ENCODE data around the gene INAVA. TPM values are rescaled to one million over a fixed set of nuclear protein-coding genes. Genes with fewer than 3 reads are reported as not detected.

INAVA gene
- total and polyA plus RNA-seq, 3 experiments from 2014 or later = 0.09 to 0.37 (median 0.24) TPM

DNA sequence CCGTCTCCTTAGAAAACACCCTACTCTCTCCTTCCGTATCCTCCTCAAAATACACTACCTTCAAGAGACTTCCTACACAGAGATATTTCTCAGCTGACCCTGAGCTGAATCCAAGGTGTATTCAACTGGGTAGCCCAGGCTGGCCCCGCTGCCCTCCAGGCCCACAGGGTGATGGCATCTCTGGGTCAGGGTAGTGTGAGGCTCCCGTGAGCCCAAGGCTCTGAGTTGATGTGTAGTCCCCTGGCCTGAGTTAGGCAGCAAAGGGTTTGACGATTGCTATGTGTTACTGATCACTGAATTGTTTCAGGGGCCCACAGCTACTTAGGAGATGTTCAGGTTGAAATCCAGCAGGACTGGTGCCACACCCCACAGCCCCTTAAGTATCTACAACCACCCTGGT lies 6.7 kb downstream of the INAVA start:
- DNase-seq = no peak
- Mint-ChIP-seq H3K4me3 (no peak overlapping the region), H3K27me3 (peaks cover 3 to 6% of the 10 kb centered on the region in 2 donors), H3K4me1 (peaks cover 12 to 28% (median 12%) of the 10 kb centered on the region in 3 donors), H3K36me3 (no peaks in the 10 kb centered on the region), H3K9me3 (no peaks in the 10 kb centered on the region), H3K27ac (no peak overlapping the region)
- Histone ChIP-seq H3K27me3 (ENCODE audit: insufficient read depth, low read length, poor library complexity, severe bottlenecking) (no peaks in the 10 kb centered on the region), H3K9me3 (ENCODE audit: low read length) (no peaks in the 10 kb centered on the region), H3K36me3 (ENCODE audit: insufficient read depth, low read length) (no peaks in the 10 kb centered on the region), H3K27ac (ENCODE audit: low read depth, low read length) (no peak overlapping the region), H3K4me3 (ENCODE audit: low read length) (no peak overlapping the region), H3K4me1 (ENCODE audit: insufficient read depth, low read length) (peaks cover 14% of the 10 kb centered on the region)
- CTCF ChIA-PET = interaction anchor here (1.0 kb wide), 1 partner anchor 79 kb away, joined by 3 read pairs; no protein-coding TSS in a partner anchor
- POLR2A ChIA-PET = interaction anchor here (0.5 kb wide), 1 partner anchor 294 kb away, joined by 3 read pairs; no protein-coding TSS in a partner anchor

- Histone ChIP-seq H3K9me3 (ENCODE audit: low read length) (no peaks in the 10 kb centered on the region), H3K36me3 (ENCODE audit: insufficient read depth, low read length) (no peaks in the 10 kb centered on the region), H3K27ac (ENCODE audit: low read depth, low read length) (no peak overlapping the region), H3K4me1 (ENCODE audit: insufficient read depth, low read length) (peaks cover 14% of the 10 kb centered on the region), H3K4me3 (ENCODE audit: low read length) (no peak overlapping the region), H3K27me3 (ENCODE audit: insufficient read depth, low read length, poor library complexity, severe bottlenecking) (no peaks in the 10 kb centered on the region)
- Mint-ChIP-seq H3K4me1 (peaks cover 13 to 34% (median 15%) of the 10 kb centered on the region in 3 donors), H3K4me3 (no peak overlapping the region), H3K27ac (peak overlapping the region in 1 of 8 donors; percentile 54), H3K27me3 (peaks cover 3 to 6% of the 10 kb centered on the region in 2 donors), H3K36me3 (no peaks in the 10 kb centered on the region), H3K9me3 (no peaks in the 10 kb centered on the region)
- POLR2A ChIA-PET = no interaction called here
- no peak for DNase-seq
- CTCF ChIA-PET = interaction anchor here (1.0 kb wide), 1 partner anchor 78 kb away, joined by 3 read pairs; no protein-coding TSS in a partner anchor
Observed at GRCh38 chr1:200901796-200902444, 7.2 kb downstream of the INAVA start.

- H3K4me3 Mint-ChIP-seq = no peak overlapping the region
- ChIA-PET POLR2A (interaction anchor here (0.7 to 1.3 kb wide), 2 partner anchors 16 to 957 kb away, joined by 3 to 9 read pairs; no protein-coding TSS in a partner anchor), CTCF (interaction anchor here (0.6 to 1.0 kb wide), 2 partner anchors 13 to 76 kb away, joined by 3 read pairs; no protein-coding TSS in a partner anchor)
- no peaks in the 10 kb centered on the region for H3K9me3 Mint-ChIP-seq
- no peak overlapping the region for H3K27ac ChIP-seq (ENCODE audit: low read depth, low read length)
- peak overlapping the region in 1 of 8 donors; percentile 79 for H3K27ac Mint-ChIP-seq
- peaks cover 9 to 11% of the 10 kb centered on the region in 2 donors for H3K27me3 Mint-ChIP-seq
- H3K36me3 ChIP-seq (ENCODE audit: insufficient read depth, low read length) = no peaks in the 10 kb centered on the region
- peaks cover 16 to 44% (median 25%) of the 10 kb centered on the region in 3 donors for H3K4me1 Mint-ChIP-seq
- H3K4me1 ChIP-seq (ENCODE audit: insufficient read depth, low read length) = peaks cover 14% of the 10 kb centered on the region
- no peaks in the 10 kb centered on the region for H3K27me3 ChIP-seq (ENCODE audit: insufficient read depth, low read length, poor library complexity, severe bottlenecking)
- peak in 1 of 5 donors; percentile 60 for DNase-seq
- H3K36me3 Mint-ChIP-seq = no peaks in the 10 kb centered on the region
- H3K9me3 ChIP-seq (ENCODE audit: low read length) = no peaks in the 10 kb centered on the region
- H3K4me3 ChIP-seq (ENCODE audit: low read length) = no peak overlapping the region
Observed at GRCh38 chr1:200903793-200904192, 9.1 kb downstream of the INAVA start.

- ChIA-PET CTCF (interaction anchor here (1.0 to 1.4 kb wide), 2 partner anchors 14 to 67 kb away, joined by 3 read pairs; no protein-coding TSS in a partner anchor), POLR2A (interaction anchor here (1.3 kb wide), 1 partner anchor 17 kb away, joined by 3 read pairs; no protein-coding TSS in a partner anchor)
- Histone ChIP-seq H3K27me3 (ENCODE audit: insufficient read depth, low read length, poor library complexity, severe bottlenecking) (no peaks in the 10 kb centered on the region), H3K27ac (ENCODE audit: low read depth, low read length) (no peak overlapping the region), H3K9me3 (ENCODE audit: low read length) (no peaks in the 10 kb centered on the region), H3K36me3 (ENCODE audit: insufficient read depth, low read length) (no peaks in the 10 kb centered on the region), H3K4me3 (ENCODE audit: low read length) (no peak overlapping the region), H3K4me1 (ENCODE audit: insufficient read depth, low read length) (peaks cover 14% of the 10 kb centered on the region)
- Mint-ChIP-seq H3K27me3 (peaks cover 9 to 11% of the 10 kb centered on the region in 2 donors), H3K27ac (peak overlapping the region in 2 of 8 donors; percentile 49 to 51), H3K4me1 (peaks cover 16 to 44% (median 25%) of the 10 kb centered on the region in 3 donors), H3K4me3 (no peak overlapping the region), H3K9me3 (no peaks in the 10 kb centered on the region), H3K36me3 (no peaks in the 10 kb centered on the region)
- no peak for DNase-seq
Observed at GRCh38 chr1:200904772-200905171, 10.1 kb downstream of the INAVA start.

DNA sequence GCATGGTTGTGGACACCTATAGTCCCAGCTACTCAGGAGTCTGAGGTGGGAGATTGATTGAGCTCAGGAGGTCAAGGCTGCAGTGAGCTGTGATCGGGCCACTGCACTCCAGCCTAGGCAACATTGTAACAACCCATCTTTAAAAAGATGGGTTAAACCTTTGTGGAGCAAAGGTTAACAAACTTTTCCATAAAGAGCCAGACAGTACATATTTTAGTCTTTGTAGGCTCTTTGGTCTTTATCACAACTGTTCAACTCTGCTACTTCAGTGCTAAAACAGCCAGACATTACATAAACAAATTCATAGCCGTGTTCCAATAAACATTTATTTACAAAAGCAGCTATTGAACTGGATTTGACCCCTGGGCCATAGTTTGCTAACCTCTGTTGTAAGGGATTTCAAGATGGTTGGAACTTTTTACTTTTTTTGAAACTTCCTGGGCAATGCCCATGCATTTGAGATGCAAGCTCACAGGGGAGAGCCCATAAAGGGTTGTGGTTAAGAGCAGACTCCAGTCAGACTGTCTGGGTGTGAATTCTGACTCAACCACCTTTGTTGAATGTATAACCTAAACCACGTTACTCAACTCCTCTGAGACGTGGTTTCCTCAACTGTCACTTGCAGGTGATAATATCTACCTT lies 10.8 kb downstream of the INAVA start:
- ChIA-PET CTCF (interaction anchor here (1.0 to 1.4 kb wide), 2 partner anchors 18 to 68 kb away, joined by 3 read pairs; no protein-coding TSS in a partner anchor), POLR2A (interaction anchor here (1.1 kb wide), 1 partner anchor 17 kb away, joined by 5 read pairs; no protein-coding TSS in a partner anchor)
- Mint-ChIP-seq H3K4me3 (peak overlapping the region in 2 of 7 donors; percentile 11 to 57), H3K36me3 (no peaks in the 10 kb centered on the region), H3K27me3 (peaks cover 10 to 11% of the 10 kb centered on the region in 2 donors), H3K4me1 (peaks cover 16 to 44% (median 25%) of the 10 kb centered on the region in 3 donors), H3K27ac (peak overlapping the region in 7 of 8 donors; percentile 17 to 89 (median 63)), H3K9me3 (no peaks in the 10 kb centered on the region)
- Histone ChIP-seq H3K4me3 (ENCODE audit: low read length) (no peak overlapping the region), H3K36me3 (ENCODE audit: insufficient read depth, low read length) (no peaks in the 10 kb centered on the region), H3K4me1 (ENCODE audit: insufficient read depth, low read length) (peaks cover 14% of the 10 kb centered on the region), H3K27ac (ENCODE audit: low read depth, low read length) (no peak overlapping the region), H3K27me3 (ENCODE audit: insufficient read depth, low read length, poor library complexity, severe bottlenecking) (no peaks in the 10 kb centered on the region), H3K9me3 (ENCODE audit: low read length) (no peaks in the 10 kb centered on the region)
- peak in 4 of 5 donors; percentile 18 to 76 (median 54) for DNase-seq

DNA sequence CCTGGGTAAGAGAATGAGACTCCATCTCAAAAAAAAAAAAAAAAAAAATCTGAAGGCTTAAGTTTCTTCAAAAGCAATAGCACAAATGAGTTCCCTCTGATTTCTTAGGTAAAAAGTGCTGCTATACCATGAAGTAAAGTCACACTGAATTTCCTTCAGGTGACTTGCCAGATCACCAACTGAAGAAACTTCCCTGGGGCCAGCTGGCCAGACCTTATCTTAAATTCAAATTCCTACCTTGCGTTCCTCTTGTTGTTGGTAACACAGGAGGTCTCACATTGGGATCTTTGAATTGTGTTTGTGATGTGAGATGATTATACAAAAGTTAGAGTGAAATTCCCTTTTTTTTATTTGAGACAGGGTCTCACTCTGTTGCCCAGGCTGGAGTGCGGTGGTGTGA lies 11.8 kb downstream of the INAVA start:
- no peak overlapping the region for H3K27ac ChIP-seq (ENCODE audit: low read depth, low read length)
- H3K36me3 ChIP-seq (ENCODE audit: insufficient read depth, low read length) = no peaks in the 10 kb centered on the region
- H3K36me3 Mint-ChIP-seq = no peaks in the 10 kb centered on the region
- no peak overlapping the region for H3K4me3 Mint-ChIP-seq
- no peaks in the 10 kb centered on the region for H3K9me3 ChIP-seq (ENCODE audit: low read length)
- no peaks in the 10 kb centered on the region for H3K27me3 ChIP-seq (ENCODE audit: insufficient read depth, low read length, poor library complexity, severe bottlenecking)
- CTCF ChIA-PET = no interaction called here
- peaks cover 16 to 44% (median 25%) of the 10 kb centered on the region in 3 donors for H3K4me1 Mint-ChIP-seq
- no peak for DNase-seq
- peaks cover 14% of the 10 kb centered on the region for H3K4me1 ChIP-seq (ENCODE audit: insufficient read depth, low read length)
- H3K27ac Mint-ChIP-seq = peak overlapping the region in 1 of 8 donors; percentile 49
- H3K27me3 Mint-ChIP-seq = peaks cover 6 to 8% of the 10 kb centered on the region in 2 donors
- POLR2A ChIA-PET = interaction anchor here (0.7 kb wide), 1 partner anchor 33 kb away, joined by 4 read pairs; no protein-coding TSS in a partner anchor
- no peak overlapping the region for H3K4me3 ChIP-seq (ENCODE audit: low read length)
- H3K9me3 Mint-ChIP-seq = no peaks in the 10 kb centered on the region

DNA sequence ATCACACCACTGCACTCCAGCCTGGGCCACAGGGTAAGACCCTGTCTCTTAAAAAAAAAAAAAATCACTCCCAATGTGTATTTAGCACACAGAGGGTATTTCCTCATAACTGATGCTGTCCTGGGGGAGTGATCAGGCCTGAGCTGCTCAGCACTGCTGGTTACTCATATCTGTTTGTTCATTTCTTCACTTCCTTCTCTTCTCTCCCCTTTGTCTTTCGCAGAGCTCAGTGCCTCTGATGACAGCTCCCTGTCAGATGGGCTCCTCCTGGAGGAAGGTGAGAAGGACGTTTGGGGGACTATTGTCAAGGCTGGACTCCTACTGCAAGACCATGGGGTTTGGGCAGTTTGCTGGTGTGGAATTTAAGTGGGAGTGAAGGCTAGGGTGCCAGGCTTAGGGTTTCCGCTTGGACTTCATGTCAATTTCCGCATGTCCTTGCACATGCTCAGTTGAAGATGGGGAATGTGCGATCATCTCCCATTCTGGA lies 13.0 kb downstream of the INAVA start:
- Mint-ChIP-seq H3K9me3 (no peaks in the 10 kb centered on the region), H3K4me1 (peaks cover 16 to 44% (median 25%) of the 10 kb centered on the region in 3 donors), H3K27me3 (peaks cover 6 to 11% of the 10 kb centered on the region in 2 donors), H3K36me3 (no peaks in the 10 kb centered on the region), H3K4me3 (no peak overlapping the region), H3K27ac (peak overlapping the region in 1 of 8 donors; percentile 3)
- Histone ChIP-seq H3K4me3 (ENCODE audit: low read length) (no peak overlapping the region), H3K36me3 (ENCODE audit: insufficient read depth, low read length) (no peaks in the 10 kb centered on the region), H3K9me3 (ENCODE audit: low read length) (no peaks in the 10 kb centered on the region), H3K27ac (ENCODE audit: low read depth, low read length) (no peak overlapping the region), H3K27me3 (ENCODE audit: insufficient read depth, low read length, poor library complexity, severe bottlenecking) (no peaks in the 10 kb centered on the region), H3K4me1 (ENCODE audit: insufficient read depth, low read length) (peaks cover 14% of the 10 kb centered on the region)
- DNase-seq = no peak
- ChIA-PET CTCF (interaction anchor here (1.2 to 1.7 kb wide), 2 partner anchors 64 to 72 kb away, joined by 3 to 5 read pairs; no protein-coding TSS in a partner anchor), POLR2A (no interaction called here)
